SW 1271 (cell line): Measurements from ENCODE around the gene BGN.
A peak's percentile ranks its signal among the peaks of the same experiment; 100 is the strongest.

Experiments used
- DNase-seq, 2 experiments: peaks; one replicate each; lab custom pipeline; 2025; lab: John Stamatoyannopoulos, UW

The BGN gene

DNA sequence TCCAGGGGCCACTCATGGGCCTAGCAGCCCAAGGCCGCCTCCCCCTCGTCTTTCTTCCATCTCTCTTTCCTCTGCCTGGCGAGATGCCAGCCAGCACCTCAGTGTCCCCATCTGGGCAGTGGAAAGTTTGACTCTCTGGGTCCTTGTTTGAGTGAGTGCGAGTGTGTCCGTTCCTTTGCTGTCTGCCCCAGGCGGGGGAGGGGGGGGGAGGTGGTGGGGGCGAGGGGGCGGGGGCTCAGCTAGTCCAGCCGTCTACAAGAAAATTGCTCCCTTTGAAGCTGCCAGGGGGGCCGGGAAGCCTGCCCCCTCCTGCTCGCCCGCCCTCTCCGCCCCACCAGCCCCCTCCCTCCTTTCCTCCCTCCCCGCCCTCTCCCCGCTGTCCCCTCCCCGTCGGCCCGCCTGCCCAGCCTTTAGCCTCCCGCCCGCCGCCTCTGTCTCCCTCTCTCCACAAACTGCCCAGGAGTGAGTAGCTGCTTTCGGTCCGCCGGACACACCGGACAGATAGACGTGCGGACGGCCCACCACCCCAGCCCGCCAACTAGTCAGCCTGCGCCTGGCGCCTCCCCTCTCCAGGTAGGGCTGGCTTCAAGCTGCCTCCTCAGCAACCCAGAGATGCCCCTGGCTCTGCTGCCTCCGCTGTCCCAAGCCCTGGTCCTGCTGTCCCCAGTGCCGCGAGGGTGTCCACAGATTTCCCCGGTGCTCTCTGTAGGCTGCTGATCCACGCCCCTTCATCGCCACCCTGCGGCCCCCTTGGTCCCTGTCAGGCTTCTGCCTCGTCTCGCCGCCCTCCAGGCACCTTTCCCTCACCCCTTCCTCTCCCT, at the start of gene BGN:
Gene BGN (plus strand): TSS at position 440 of the 821 bp plus-strand sequence. CDS start 9,652 bp downstream, outside the sequence.
- DNase-seq, result no peak

DNA sequence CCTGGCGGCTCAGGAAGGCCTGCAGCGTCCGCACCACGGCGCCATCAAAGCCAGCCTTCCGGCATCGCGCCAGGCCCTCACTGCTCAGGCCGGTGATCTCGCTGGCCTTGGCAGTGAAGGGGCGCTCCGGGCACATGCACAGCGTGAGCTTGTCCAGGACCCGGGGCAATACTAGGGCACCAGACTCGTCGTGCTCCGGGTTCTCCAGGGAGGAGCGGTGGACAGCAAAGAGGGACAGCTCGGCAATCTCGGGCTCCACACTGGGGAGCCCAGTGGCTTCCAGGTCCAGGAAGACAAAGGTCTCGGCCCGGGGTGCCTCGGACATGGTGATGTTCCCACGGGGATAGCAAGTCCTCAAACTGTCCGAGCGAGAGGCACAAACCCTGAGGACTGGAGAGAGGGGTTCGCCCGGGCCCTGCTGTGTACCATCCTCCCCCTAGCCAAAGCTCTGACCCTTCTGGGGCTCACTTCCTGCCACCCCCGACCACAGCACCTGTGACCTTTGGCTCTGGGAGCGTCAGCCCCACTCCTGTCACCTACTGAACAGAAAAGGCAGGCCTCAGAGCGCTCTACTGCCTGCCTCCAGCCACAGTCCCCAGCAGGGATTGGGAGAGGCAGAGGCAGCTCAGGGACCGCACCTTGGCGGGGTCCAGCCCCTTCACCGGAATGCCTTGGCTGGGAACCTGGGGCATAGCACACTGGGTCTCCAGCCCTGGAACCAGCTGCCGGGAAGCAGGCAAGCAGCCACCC, 49.5 kb upstream of the BGN start:
- DNase-seq, result no peak

GRCh38 chrX:153445856-153446635, 48.7 kb upstream of the BGN start, which contains the start of gene TREX2:
Gene TREX2 (minus strand): TSS chrX:153446056. CDS start chrX:153445430, 626 bp downstream.
- DNase-seq, result no peak

DNA sequence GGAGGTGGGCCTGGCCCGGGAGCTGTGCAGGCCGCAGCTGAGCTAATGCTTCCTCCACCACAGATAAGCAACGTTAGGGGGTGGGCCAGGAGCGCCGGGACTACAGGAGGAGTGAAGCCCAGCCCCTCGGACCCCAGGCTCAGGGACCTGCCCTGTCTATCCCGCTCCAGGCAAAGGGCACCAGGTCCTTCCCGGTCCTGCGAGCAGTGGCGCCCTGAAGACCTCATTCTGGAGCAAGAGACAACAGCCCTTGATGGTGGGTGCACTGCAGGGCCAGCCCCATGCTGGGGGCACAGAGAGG, 48.2 kb upstream of the BGN start:
- no peak for DNase-seq

DNA sequence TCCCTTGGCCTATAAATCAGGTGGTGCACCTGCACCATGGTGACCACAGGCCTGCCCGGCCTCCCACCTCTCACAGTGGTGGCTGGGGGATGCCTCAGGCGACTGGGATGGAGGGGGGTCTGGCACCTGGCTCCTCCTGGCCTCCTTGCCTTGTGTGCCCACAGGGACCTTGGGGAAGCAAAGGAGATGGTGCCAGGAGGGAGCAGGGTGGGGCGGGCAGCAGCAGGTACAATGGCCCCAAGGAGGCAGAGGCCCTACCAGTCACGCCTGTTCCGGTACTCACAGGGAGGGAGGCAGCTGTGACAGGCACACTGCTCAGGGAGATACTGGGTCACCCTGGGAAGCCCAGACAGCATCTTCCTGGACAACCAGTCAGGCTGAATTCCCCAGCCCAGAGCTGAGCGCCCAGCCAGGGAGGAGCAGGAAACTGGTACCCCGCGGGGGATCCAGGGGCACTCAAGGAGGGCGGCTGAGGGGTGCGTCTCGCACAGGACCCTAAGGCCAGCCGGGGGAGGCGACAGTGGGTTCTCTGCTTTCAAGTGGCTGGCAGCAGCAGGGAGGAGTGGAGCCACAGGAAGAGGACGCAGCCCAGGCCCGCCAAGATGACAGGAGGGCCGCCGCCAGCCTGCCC, 47.7 kb upstream of the BGN start:
- DNase-seq, result no peak

- DNase-seq, result no peak
These were observed 47.2 kb upstream of the BGN start for GRCh38 chrX:153447581-153447960.

GRCh38 chrX:153448556-153449367, 46.0 kb upstream of the BGN start:
- DNase-seq, result no peak

DNA sequence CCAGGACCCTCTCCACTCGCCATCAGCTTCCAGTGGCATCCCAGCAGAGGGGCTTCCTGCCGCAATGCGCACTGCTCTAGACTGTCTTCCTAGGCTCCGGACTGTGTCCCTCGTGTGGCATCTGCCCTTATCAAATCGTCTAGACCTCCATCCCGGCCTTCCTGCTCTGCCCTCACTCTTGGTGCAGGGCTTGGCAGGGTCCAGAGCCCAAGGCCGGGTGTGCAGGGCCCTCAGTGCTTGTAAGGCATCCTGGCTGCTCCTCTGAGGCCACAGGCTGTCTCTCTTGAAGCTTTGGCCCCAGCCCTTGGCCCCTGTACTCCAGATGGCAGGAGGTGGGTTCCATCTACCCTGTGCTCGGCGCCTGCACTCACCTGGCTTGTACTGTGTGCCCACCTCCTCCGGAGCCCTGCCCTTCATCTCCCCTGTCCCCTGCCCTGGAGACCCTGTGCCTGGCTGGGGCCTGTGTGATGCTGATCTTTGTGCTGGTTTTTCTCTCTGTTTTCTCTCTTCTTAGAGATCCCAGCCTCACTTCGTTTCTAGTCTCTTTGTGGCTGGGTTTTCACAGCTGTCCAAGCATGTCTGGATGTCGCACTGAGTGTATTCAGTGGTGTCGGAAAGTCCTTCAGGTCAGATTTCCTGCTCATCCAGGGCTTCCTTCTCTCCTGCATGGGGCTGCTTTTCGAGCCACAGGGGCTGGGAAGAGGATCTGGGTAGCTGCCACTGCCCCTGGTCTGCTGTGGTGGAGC, 45.2 kb upstream of the BGN start:
- DNase-seq, result no peak

DNA sequence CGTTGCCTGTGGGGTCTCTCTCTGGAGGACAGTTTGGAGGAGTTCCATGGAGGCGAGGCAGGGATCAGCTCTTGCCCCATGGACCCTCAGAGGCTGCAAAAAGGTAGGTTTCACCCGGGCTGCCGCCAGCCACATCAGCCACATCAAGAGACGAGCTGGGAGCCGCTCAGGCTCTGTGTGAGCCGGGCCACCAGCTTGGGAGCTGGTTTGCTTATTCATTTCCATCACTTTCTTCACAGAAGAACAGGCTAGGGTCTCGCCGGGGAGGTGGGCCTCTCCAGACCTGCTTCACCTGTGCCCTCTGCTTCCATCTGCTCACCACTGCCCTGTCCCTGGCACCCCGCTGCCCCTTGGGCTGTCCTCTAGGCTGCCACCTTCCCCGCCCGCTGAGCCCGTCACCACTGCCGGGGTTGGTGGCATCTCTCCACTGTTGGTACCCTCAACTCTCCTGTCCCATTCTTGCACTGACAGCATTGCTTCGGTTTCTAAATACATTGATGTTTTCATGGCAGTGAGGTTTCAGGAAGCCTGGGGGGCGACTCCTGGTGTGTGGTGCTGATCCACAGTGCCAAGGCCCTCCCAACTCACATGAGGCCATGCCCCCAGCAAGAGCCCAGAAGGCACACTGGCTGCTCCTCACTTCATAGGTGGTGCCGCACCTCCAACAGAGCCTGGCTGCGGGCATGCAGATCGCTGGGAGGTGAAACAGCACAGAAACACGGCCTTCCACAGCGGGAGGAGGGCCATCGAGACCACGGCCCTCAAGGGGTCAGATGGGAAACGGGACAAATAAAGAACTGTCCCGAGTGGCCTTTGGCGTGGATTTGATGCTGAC, 44.4 kb upstream of the BGN start:
- DNase-seq, result no peak

GRCh38 chrX:153450949-153451277, 43.9 kb upstream of the BGN start:
- no peak for DNase-seq

DNA sequence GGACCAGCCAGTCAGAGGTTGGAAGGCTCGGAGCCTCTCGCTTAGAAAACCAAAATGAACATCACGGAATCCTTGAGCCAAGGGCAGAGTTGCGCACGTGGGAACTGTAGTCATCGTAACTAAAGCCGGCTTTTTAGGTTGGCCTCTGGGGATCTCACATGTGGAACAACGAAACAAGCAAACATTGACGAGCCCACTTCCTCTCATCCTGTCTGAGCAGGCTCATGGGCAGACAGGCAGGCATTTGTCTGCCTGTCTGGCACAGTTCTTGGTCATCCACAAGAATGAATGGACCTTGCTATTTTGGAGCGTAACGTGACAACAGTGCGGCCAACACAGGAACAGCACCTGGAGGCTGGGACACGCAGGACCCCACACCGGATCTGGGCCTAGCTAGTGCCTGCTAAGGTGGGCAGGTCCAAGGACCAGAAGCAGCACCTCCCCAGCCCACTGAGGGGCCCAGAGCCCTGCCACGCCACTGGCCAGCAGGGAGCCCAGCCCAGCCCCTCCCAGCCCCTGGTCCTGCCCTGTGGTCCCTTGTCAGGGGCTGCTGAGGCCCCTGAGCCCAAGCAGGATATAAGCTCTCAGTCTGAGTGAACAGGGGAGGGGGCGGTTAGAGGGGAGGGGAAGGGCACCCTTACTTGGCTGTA, 39.8 kb upstream of the BGN start:
- DNase-seq, result no peak

- DNase-seq, result no peak
These were observed 39.2 kb upstream of the BGN start for GRCh38 chrX:153455571-153455970.

DNA sequence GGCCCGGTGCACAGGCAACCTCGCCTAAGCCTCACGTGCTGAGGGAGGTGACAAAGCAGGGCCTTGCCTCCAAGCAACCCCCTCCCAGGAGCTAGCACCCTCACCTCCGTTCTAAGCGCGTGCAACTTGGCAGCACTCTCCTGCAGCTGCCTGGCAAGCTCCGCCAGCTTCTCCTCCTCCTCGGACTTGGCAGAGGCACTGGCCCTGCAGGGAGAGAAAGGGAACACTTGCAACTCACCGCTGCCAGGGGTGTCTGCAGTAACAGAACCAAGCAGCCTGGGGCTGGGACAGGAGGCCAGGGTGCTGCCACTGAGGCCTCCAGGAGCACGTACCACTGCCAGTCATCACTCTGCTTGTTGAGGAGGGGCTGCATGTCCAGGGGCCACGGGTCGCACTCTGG, 38.6 kb upstream of the BGN start:
- no peak for DNase-seq

GRCh38 chrX:153456704-153457103, 38.1 kb upstream of the BGN start:
- no peak for DNase-seq

DNA sequence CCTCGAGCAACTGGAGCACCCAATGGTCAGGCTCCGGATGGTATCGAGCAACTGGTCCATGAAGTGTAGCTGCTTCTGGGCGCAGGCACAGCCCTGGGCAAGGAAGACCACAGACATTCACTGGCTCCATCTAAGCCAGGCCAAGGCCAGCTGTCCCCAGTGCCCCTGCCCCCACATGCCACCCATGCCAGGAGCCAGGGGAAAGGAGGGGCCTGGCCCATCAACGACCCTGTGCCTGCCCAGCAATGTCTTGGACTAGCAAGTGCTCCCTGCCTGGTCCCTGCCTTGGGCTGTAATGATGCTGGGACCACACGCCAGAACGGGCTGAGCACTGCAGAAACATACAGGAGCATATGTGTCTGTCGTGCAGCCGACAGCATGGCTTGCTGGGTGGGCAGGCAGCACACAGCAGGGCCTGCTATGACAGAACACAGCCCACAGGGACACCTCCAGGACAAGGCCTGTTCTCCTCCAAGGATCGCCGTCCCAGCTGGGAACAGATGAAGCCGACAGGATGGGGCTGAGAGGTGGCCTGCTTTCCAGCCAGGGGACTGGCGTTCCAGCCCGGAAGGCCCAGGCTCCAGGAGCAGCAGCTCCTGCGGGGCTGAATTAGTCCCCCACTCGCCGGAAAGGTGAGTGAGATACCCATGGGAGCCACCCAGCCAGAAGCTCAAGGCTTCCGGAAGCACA, 37.5 kb upstream of the BGN start:
- no peak for DNase-seq

DNA sequence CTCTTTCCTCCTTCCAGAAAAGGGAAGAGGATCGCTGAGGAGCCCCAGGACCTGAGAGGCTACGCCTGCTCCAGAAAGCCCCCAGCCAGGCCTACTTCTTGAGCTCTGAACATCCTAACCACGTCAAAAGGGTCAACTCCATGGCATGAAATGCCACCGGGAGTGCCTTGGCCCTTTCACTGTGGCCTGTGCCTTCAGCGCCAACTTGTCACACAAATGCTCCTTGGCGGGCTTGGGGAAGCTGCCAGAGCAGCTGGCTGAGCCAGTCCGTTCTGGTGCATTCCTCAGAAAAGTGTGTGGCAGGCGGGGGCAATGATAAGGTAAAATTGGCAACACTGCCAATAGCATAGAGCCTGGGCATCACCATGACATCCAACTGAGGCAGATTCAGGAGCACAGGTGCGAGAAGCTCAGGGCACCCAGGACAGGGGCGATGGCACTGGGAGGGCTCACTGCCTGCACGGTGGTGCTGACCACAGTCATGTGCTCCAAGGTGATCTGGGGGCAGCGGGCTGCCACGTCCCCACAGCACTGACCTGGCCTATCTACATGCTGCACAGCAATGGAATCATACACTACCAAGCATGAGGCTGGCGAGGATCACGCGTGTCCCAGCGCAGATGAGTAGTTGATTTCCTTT, 36.8 kb upstream of the BGN start:
- no peak for DNase-seq

DNA sequence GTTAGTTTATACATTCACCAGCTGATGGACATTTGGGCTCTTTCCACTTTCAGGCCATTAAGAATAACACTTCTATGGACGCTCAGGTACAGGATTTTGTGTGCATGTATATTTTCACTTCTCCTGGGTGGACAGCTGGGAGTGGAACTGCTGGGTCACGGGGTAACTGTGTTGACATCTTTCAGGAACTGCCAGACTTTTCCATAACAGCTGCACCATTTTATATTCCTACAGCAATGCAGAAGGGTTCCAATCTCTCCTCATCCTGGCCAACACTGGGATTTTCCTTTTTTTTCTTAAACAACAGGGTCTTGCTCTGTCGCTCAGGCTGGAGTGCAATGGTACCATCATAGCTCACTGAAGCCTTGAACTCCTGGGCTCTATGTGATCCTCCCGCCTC, 36.3 kb upstream of the BGN start:
- DNase-seq, result no peak

DNA sequence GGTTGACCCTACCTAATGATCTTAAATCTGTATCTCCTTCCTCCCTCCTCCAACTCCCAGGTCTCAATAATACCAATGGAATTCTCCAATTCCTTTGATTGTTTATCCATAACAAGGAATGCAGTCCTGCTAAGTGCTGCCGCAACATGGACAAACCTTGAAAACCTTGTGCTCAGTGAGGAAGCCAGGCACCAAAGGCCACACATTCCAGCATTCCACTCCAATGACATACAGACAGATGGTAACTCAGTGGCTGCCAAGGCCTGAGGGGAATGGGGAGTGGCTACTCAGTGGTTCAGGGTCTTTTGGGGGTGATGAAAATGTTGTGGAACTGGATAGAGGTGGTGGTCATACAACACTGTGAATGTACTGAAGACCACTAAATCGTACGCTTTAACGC, 34.8 kb upstream of the BGN start:
- DNase-seq, result peak in 1 of 2 experiments; percentile 1
